HFFc6 (cell line): ENCODE data around the gene WASF3. TPM values are rescaled to one million over a fixed set of nuclear protein-coding genes. Genes with fewer than 3 reads are reported as not detected.

Experiments
- DNase-seq: peaks from one replicate; pipeline ENCODE4 v3.0.0-alpha.2; 2018
- H3K27ac Mint-ChIP-seq: 2 replicates; pipeline ENCODE4 v1.8.0; 2020; ENCODE audit warnings: mild to moderate bottlenecking, mixed read lengths
- H3K27me3 Mint-ChIP-seq: 2 replicates; pipeline ENCODE4 v1.8.0; 2021; ENCODE audit warnings: mild to moderate bottlenecking, moderate library complexity, mixed read lengths; ENCODE audit not compliant: insufficient read depth
- H3K36me3 Mint-ChIP-seq: 2 replicates; pipeline ENCODE4 v1.8.0; 2021; ENCODE audit warnings: low read depth, mixed read lengths
- H3K4me1 Mint-ChIP-seq: 2 replicates; pipeline ENCODE4 v1.8.0; 2020; ENCODE audit warnings: low read depth, mixed read lengths
- H3K4me3 Mint-ChIP-seq: 2 replicates; pipeline ENCODE4 v1.8.0; 2020; ENCODE audit warnings: mild to moderate bottlenecking, moderate library complexity, mixed read lengths
- H3K9me3 Mint-ChIP-seq: 2 replicates; pipeline ENCODE4 v1.8.0; 2020; ENCODE audit warnings: mild to moderate bottlenecking, mixed read lengths
- CTCF ChIP-seq: fragments of 200-600 bp; sonication (generic); IDR thresholded peaks from 2 replicates; pipeline ENCODE4 v1.5.0; 2021; ENCODE audit warnings: antibody characterized with exemption, mild to moderate bottlenecking
- total RNA-seq, 6 experiments: library from RNA; stranded (reverse); fragmentation: NEBNext Ultra II Directional; extraction: Animal tissue kit (Norgen Biotek cat#: 25700); gene quantifications; 2 replicates in 1 of 6; 3 replicates in 5 of 6; pipeline ENCODE4 v1.2.3, GENCODE V29; 2021

Gene WASF3
- total RNA-seq, 6 experiments from 2014 or later, result 26.4 to 32.9 (median 28.2) TPM

- no peak for TF ChIP-seq CTCF
- no peaks in the 10 kb centered on the region for H3K9me3 Mint-ChIP-seq
- peaks cover 23% of the 10 kb centered on the region for H3K36me3 Mint-ChIP-seq
- no peak overlapping the region for H3K4me3 Mint-ChIP-seq
- H3K27me3 Mint-ChIP-seq, result no peaks in the 10 kb centered on the region; the same call in 1 of the 2 replicates
- H3K27ac Mint-ChIP-seq, result peak overlapping the region; percentile 88
- no peak for DNase-seq
- H3K4me1 Mint-ChIP-seq, result peaks cover 20% of the 10 kb centered on the region
Observed at GRCh38 chr13:26678796-26679195, 121.3 kb downstream of the WASF3 start.

- Mint-ChIP-seq H3K9me3 (no peaks in the 10 kb centered on the region), H3K4me3 (0 out of 2 replicates have a peak overlapping the region, but pooled peaks have one; percentile 9), H3K36me3 (peaks cover 23% of the 10 kb centered on the region), H3K4me1 (peaks cover 20% of the 10 kb centered on the region), H3K27ac (peak overlapping the region; percentile 88), H3K27me3 (no peaks in the 10 kb centered on the region; the same call in 1 of the 2 replicates)
- peak; percentile 40 for DNase-seq
- no peak for TF ChIP-seq CTCF
Observed at GRCh38 chr13:26679411-26680122, 122.1 kb downstream of the WASF3 start.

- H3K4me1 Mint-ChIP-seq, result peaks cover 20% of the 10 kb centered on the region
- peak overlapping the region; percentile 88 for H3K27ac Mint-ChIP-seq
- H3K36me3 Mint-ChIP-seq, result peaks cover 23% of the 10 kb centered on the region
- no peak for DNase-seq
- H3K4me3 Mint-ChIP-seq, result no peak overlapping the region
- H3K9me3 Mint-ChIP-seq, result no peaks in the 10 kb centered on the region
- no peaks in the 10 kb centered on the region; the same call in 1 of the 2 replicates for H3K27me3 Mint-ChIP-seq
- TF ChIP-seq CTCF, result no peak
Observed at GRCh38 chr13:26680123-26680450, 122.6 kb downstream of the WASF3 start.

GRCh38 chr13:26680572-26680971, 123.1 kb downstream of the WASF3 start:
- peak overlapping the region; percentile 23; the same call in 1 of the 2 replicates for H3K27ac Mint-ChIP-seq
- TF ChIP-seq CTCF, result no peak
- no peak overlapping the region for H3K4me3 Mint-ChIP-seq
- peaks cover 20% of the 10 kb centered on the region for H3K4me1 Mint-ChIP-seq
- H3K36me3 Mint-ChIP-seq, result peaks cover 26% of the 10 kb centered on the region
- DNase-seq, result no peak
- peaks cover 2% of the 10 kb centered on the region for H3K27me3 Mint-ChIP-seq
- no peaks in the 10 kb centered on the region for H3K9me3 Mint-ChIP-seq

GRCh38 chr13:26681036-26681435, 123.6 kb downstream of the WASF3 start:
- H3K27ac Mint-ChIP-seq, result no peak overlapping the region
- peaks cover 29% of the 10 kb centered on the region for H3K36me3 Mint-ChIP-seq
- no peaks in the 10 kb centered on the region for H3K9me3 Mint-ChIP-seq
- no peak overlapping the region for H3K4me3 Mint-ChIP-seq
- DNase-seq, result no peak
- peaks cover 20% of the 10 kb centered on the region for H3K4me1 Mint-ChIP-seq
- peaks cover 3% of the 10 kb centered on the region for H3K27me3 Mint-ChIP-seq
- TF ChIP-seq CTCF, result no peak
